Breast epithelium (tissue), 4 donors: ENCODE results near the gene RAC2. TPM values are rescaled to one million over a fixed set of nuclear protein-coding genes. Genes with fewer than 3 reads are reported as not detected.
"Not testable (repeated sequence)": the region's sequence is repeated elsewhere in the genome, so short reads cannot be mapped to it uniquely, and the experiment has no call there.

ENCODE experiments used
- DNase-seq, 2 donors: peaks; one replicate each; pipeline ENCODE4 v3.0.0-alpha.2; 2019; ENCODE audit warnings: low spot score in 2 of 2
- H3K27ac ChIP-seq, 2 donors: fragments of 200-600 bp; sonication (generic) in 1 of 2; one replicate each; pipeline ENCODE4 v1.5.1; 2016 to 2019; ENCODE audit warnings: mild to moderate bottlenecking in 1 of 2
- H3K27me3 ChIP-seq, 2 donors: fragments of 200-600 bp; sonication (generic) in 1 of 2; one replicate each; pipeline versions ENCODE4 v1.5.1 to v1.6.0; 2017 to 2019; ENCODE audit warnings: control low read depth in 1 of 2, mild to moderate bottlenecking in 1 of 2
- H3K36me3 ChIP-seq: fragments of 200-600 bp; one replicate; pipeline ENCODE4 v1.5.1; 2019
- H3K4me1 ChIP-seq, 2 donors: fragments of 200-600 bp; sonication (generic); one replicate each; pipeline ENCODE4 v1.5.1; 2016 to 2019; ENCODE audit warnings: control low read depth in 1 of 2
- H3K4me3 ChIP-seq, 3 donors: fragments of 200-600 bp; sonication (generic); 1 replicate in 2 of 3; 2 replicates in 1 of 3; pipeline ENCODE4 v1.5.1; 2016 to 2019; ENCODE audit warnings: mild to moderate bottlenecking in 3 of 3, moderate library complexity in 2 of 3
- H3K9me3 ChIP-seq, 2 donors: fragments of 200-600 bp; sonication (generic) in 1 of 2; one replicate each; pipeline ENCODE4 v1.5.1; 2016 to 2019; ENCODE audit warnings: control low read depth in 1 of 2
- POLR2A ChIP-seq: fragments of 450-650 bp; IDR thresholded peaks from one replicate; pipeline ENCODE4 v1.6.1; 2016; ENCODE audit warnings: antibody characterized with exemption, mild to moderate bottlenecking, moderate library complexity
- POLR2AphosphoS5 ChIP-seq, 3 donors: sonication (generic); formaldehyde crosslinking; IDR thresholded peaks; one replicate each; pipeline ENCODE4 v1.6.1; 2017; ENCODE audit warnings: antibody characterized with exemption in 3 of 3
- intact Hi-C: fragments of 100-400 bp; cut with DNase I; formaldehyde crosslinking; loops from one replicate; pipeline ENCODE4 v1.15.1; 2023; ENCODE audit warnings: low total_unique reads
- total RNA-seq, 3 donors: library from RNA; depleted of rRNA; stranded (reverse); fragments of >200 nt; gene quantifications; one replicate each; pipeline ENCODE4 v1.1.0, GENCODE V29; 2016
- TF ChIP-seq, protein P1 (sequence below), 3 donors: fragments of 450-650 bp; IDR thresholded peaks; one replicate each; pipeline ENCODE4 v1.5.1; 2016 to 2017; ENCODE audit warnings: antibody characterized with exemption in 3 of 3, mild to moderate bottlenecking in 3 of 3, moderate library complexity in 3 of 3

Gene RAC2
- total RNA-seq, 3 donors from 2014 or later, result 10.5 to 12.0 (median 11.5) TPM

DNA sequence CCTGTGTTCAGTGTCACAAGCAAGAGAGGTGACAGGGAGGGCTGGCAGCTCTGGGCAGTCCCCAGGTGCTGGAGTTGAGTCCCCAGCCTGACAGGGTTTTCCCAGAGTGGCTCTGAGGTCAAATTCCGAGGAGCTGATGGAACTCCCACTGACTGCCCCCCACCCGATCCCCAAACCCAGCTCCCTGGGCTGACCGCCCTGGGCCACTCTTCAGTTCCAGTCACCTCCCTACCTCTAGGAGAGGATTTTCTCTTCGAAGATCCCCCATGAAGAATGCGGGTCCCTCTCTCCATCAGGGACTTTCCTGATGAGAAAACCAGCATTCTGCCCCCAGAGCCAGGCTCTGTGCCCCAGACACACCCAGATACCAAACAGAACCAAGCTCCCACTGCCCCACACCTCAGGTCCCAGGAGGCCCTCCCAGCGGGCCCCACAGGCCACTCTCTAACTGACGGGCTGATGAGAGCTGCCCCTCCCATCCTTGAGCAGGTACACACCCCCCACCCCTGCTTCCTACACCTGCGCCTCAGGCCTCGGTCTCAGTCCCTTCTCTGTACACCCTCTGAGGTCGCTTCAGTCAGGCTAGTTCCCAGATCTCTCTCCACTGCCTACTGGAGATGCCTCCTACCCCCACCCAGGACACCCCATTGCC, 12.1 kb upstream of the RAC2 start:
- DNase-seq, result no peak
- Histone ChIP-seq H3K27me3 (peaks cover 0 to 36% of the 10 kb centered on the region in 2 donors), H3K27ac (no peak overlapping the region), H3K9me3 (no peaks in the 10 kb centered on the region), H3K36me3 (no peaks in the 10 kb centered on the region), H3K4me3 (no peak overlapping the region), H3K4me1 (no peaks in the 10 kb centered on the region)
- intact Hi-C loops, result no loop called here
- TF ChIP-seq, protein P1, sequence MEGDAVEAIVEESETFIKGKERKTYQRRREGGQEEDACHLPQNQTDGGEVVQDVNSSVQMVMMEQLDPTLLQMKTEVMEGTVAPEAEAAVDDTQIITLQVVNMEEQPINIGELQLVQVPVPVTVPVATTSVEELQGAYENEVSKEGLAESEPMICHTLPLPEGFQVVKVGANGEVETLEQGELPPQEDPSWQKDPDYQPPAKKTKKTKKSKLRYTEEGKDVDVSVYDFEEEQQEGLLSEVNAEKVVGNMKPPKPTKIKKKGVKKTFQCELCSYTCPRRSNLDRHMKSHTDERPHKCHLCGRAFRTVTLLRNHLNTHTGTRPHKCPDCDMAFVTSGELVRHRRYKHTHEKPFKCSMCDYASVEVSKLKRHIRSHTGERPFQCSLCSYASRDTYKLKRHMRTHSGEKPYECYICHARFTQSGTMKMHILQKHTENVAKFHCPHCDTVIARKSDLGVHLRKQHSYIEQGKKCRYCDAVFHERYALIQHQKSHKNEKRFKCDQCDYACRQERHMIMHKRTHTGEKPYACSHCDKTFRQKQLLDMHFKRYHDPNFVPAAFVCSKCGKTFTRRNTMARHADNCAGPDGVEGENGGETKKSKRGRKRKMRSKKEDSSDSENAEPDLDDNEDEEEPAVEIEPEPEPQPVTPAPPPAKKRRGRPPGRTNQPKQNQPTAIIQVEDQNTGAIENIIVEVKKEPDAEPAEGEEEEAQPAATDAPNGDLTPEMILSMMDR (IDR thresholded peaks at IDR 0.05), result no peak
- TF ChIP-seq POLR2AphosphoS5 (IDR thresholded peaks at IDR 0.05) (no peak), POLR2A (no peak)

DNA sequence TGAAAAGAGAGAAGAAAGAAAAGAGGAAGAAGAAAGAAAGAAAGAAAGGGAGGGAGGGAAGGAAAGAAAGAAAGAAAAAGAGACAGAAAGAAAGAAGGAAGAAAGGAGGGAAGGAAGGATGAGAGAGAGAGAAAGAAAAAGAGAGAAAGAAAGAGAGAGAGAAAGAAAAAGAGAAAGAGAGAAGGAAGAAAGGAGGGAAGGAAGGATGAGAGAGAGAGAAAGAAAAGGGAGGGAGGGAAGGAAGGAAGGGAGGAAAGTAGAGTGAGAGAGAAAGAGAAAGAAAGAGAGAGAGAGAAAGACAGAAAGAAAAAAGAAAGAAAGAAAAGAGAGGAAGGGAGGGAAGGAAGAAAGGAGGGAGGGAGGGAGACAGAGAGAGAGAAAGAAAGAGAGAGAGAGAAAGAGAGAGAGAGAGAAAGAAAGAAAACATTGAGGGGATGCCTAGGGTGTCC, 11.5 kb upstream of the RAC2 start:
- TF ChIP-seq POLR2AphosphoS5 (IDR thresholded peaks at IDR 0.05) (no peak), POLR2A (no peak)
- TF ChIP-seq, protein P1 (IDR thresholded peaks at IDR 0.05), result no peak
- H3K4me1 ChIP-seq, result no peaks in the 10 kb centered on the region
- no peak for DNase-seq
- intact Hi-C loops, result no loop called here
- H3K36me3 ChIP-seq, result no peaks in the 10 kb centered on the region
- peaks cover 0 to 36% of the 10 kb centered on the region in 2 donors for H3K27me3 ChIP-seq
- H3K9me3 ChIP-seq, result no peaks in the 10 kb centered on the region
- H3K4me3 ChIP-seq, result no peak overlapping the region
- H3K27ac ChIP-seq, result no peak overlapping the region

DNA sequence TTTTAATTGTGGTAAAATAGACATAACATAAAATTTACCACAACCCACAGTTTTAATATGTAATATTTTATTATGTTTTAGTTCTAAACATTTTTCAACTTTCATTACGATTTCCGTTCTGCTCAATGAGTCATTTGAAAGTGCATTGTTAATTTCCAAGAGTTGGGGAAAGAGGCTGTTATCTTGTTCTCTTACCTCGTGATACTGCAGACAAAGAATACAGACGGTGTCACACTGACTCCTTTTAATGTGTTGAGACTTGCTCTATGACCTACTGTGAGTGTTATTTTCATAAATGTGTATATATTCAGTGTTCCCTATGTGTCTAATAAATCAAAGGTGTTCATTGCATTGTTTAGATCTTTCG, 10.8 kb upstream of the RAC2 start:
- DNase-seq, result no peak
- Histone ChIP-seq H3K4me3 (no peak overlapping the region), H3K4me1 (no peaks in the 10 kb centered on the region), H3K27me3 (peaks cover 0 to 36% of the 10 kb centered on the region in 2 donors), H3K36me3 (no peaks in the 10 kb centered on the region), H3K27ac (no peak overlapping the region), H3K9me3 (no peaks in the 10 kb centered on the region)
- intact Hi-C loops, result no loop called here
- TF ChIP-seq, protein P1 (IDR thresholded peaks at IDR 0.05), result no peak
- TF ChIP-seq POLR2A (no peak), POLR2AphosphoS5 (IDR thresholded peaks at IDR 0.05) (no peak)

DNA sequence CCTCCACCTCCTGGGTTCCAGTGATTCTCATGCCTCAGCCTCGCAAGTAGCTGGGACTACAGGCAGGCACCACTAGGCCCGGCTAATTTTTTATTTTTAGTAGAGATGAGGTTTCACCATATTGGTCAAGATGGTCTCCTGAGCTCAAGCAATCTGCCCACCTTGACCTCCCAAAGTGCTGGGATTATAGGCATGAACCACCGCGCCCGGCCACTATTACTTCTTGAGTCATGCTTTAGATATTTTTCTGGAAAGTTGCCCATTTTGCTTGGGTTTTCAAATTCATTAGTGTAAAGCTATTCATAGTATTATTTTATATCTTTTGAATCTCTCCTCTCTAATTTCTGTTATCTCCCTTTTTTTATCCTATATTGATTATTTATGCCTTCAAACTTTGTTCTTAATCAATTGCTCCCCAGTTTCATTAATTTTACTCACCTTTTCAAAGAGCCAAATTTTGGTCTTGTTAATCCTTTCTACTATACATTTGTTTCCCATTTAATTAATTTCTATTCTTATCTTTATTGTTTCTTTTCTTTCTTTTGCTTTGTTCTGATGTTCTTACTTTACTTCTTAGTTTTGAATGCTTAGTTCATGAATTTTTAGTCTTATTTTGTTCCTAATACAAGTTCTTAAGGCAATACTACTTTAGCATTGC, 10.3 kb upstream of the RAC2 start:
- no peak for DNase-seq
- H3K9me3 ChIP-seq, result no peaks in the 10 kb centered on the region
- intact Hi-C loops, result no loop called here
- TF ChIP-seq POLR2A (no peak), POLR2AphosphoS5 (IDR thresholded peaks at IDR 0.05) (no peak)
- TF ChIP-seq, protein P1 (IDR thresholded peaks at IDR 0.05), result no peak
- no peaks in the 10 kb centered on the region for H3K36me3 ChIP-seq
- no peak overlapping the region for H3K27ac ChIP-seq
- peaks cover 0 to 31% of the 10 kb centered on the region in 2 donors for H3K27me3 ChIP-seq
- no peak overlapping the region for H3K4me3 ChIP-seq
- no peaks in the 10 kb centered on the region for H3K4me1 ChIP-seq

DNA sequence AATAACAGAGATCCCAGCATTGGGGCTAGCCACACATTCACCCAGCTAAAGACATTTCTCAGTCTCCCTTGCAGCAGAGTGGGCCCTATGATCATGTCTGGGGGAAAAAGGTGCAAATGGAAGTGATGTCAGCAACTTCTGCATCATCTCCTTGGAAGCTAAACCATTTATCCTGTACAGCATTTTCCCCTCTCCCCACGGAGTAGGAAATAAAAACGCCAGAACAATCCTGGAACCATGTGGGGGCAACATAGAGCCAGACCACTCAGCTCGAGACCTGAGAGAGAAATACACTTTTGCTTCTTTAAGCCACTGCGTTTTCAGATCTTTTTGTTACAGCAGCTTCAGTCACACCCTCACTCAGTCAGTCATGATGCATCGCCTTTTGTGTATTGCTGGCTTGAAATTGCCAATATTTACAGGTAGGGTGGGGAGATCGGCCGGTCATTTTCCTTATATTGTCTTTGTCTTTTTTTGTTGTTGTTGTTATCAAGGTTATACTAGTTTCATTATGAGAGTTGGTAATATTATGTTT, 9.1 kb upstream of the RAC2 start:
- Histone ChIP-seq H3K27me3 (peaks cover 0 to 25% of the 10 kb centered on the region in 2 donors), H3K4me3 (no peak overlapping the region), H3K9me3 (no peaks in the 10 kb centered on the region), H3K27ac (no peak overlapping the region), H3K36me3 (no peaks in the 10 kb centered on the region), H3K4me1 (no peaks in the 10 kb centered on the region)
- TF ChIP-seq POLR2A (no peak), POLR2AphosphoS5 (IDR thresholded peaks at IDR 0.05) (no peak)
- no peak for DNase-seq
- intact Hi-C loops, result no loop called here

DNA sequence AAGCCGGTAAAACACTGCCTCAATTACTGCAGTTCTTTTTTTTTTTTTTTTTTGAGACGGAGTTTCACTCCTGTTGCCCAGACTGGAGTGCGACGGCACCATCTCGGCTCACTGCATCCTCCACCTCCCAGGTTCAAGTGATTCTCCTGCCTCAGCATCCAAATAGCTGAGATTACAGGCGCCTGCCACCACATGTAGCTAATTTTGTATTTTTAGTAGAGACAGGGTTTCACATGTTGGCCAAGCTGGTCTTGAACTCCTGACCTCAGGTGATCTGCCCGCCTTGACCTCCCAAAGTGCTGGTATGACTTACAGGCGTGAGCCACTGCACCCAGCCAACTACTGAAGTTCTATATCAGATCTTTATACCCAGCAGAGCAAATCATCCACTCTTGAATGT, 7.8 kb upstream of the RAC2 start:
- H3K36me3 ChIP-seq, DNase-seq, H3K4me1 ChIP-seq, H3K27ac ChIP-seq, H3K4me3 ChIP-seq, intact Hi-C loops, H3K9me3 ChIP-seq: not testable (repeated sequence)
- H3K27me3 ChIP-seq, result peaks cover 0 to 20% of the 10 kb centered on the region in 2 donors
